A673 (cell line): Measurements from ENCODE around the gene PRR14L.

Experiments used
- CTCF ChIP-seq: fragments of 300-800, 200-600 bp; sonication (generic); conservative IDR thresholded peaks from 2 replicates; pipeline ENCODE4 v1.5.1; 2017; ENCODE audit warnings: low read depth, mild to moderate bottlenecking, antibody characterized with exemption, low read length, moderate library complexity, mixed read lengths
- EZH2 ChIP-seq: fragments of 200-600 bp; sonication (generic); IDR thresholded peaks from 2 replicates; pipeline ENCODE4 v1.6.1; 2017; ENCODE audit warnings: borderline replicate concordance, low read depth, mild to moderate bottlenecking, mixed read lengths, antibody characterized with exemption, low read length; ENCODE audit not compliant: poor library complexity, severe bottlenecking

GRCh38 chr22:31750365-31751284 lies 693 bp upstream of the PRR14L start:
- TF ChIP-seq CTCF = no peak
- no peak for TF ChIP-seq EZH2
